BE2C (cell line): ENCODE results near the gene KRTAP5-3.

Experiments used
- DNase-seq: peaks from one replicate; pipeline ENCODE4 v3.0.0-alpha.2; 2020
- H3K27me3 ChIP-seq: fragments of 250-450 bp; sonication (Bioruptor Pico); 2 replicates; pipeline ENCODE4 v1.5.1; 2020; ENCODE audit warnings: mild to moderate bottlenecking
- H3K36me3 ChIP-seq: fragments of 250-450 bp; sonication (Bioruptor Pico); 2 replicates; pipeline ENCODE4 v1.5.1; 2020; ENCODE audit warnings: mild to moderate bottlenecking
- H3K4me1 ChIP-seq: fragments of 250-450 bp; sonication (Bioruptor Pico); 2 replicates; pipeline ENCODE4 v1.5.1; 2020
- H3K4me3 ChIP-seq: 2 replicates; pipeline ENCODE4 v1.5.1; 2011; ENCODE audit warnings: low read depth, low read length
- H3K9me3 ChIP-seq: fragments of 250-450 bp; sonication (Bioruptor Pico); 2 replicates; pipeline ENCODE4 v1.5.1; 2020
- CTCF ChIP-seq: IDR thresholded peaks from 2 replicates; pipeline ENCODE4 v1.5.1; 2012; ENCODE audit warnings: mild to moderate bottlenecking, low read depth, low read length

KRTAP5-3 gene

GRCh38 chr11:1632053-1632714, 23.9 kb upstream of the KRTAP5-3 start:
- Histone ChIP-seq H3K4me3 (no peak overlapping the region), H3K36me3 (no peaks in the 10 kb centered on the region), H3K27me3 (no peaks in the 10 kb centered on the region), H3K4me1 (peaks cover 3% of the 10 kb centered on the region; the same call in 1 of the 2 replicates), H3K9me3 (no peaks in the 10 kb centered on the region)
- DNase-seq: no peak
- TF ChIP-seq CTCF: no peak

GRCh38 chr11:1631066-1631568, 22.9 kb upstream of the KRTAP5-3 start:
- Histone ChIP-seq H3K4me1 (peaks cover 3% of the 10 kb centered on the region; the same call in 1 of the 2 replicates), H3K4me3 (no peak overlapping the region), H3K9me3 (no peaks in the 10 kb centered on the region), H3K36me3 (no peaks in the 10 kb centered on the region), H3K27me3 (no peaks in the 10 kb centered on the region)
- no peak for DNase-seq
- TF ChIP-seq CTCF: no peak

GRCh38 chr11:1630271-1630670, 22.0 kb upstream of the KRTAP5-3 start:
- no peaks in the 10 kb centered on the region for H3K27me3 ChIP-seq
- H3K4me3 ChIP-seq: no peak overlapping the region
- no peak for TF ChIP-seq CTCF
- no peak for DNase-seq
- H3K36me3 ChIP-seq: no peaks in the 10 kb centered on the region
- no peaks in the 10 kb centered on the region for H3K9me3 ChIP-seq
- peaks cover 3% of the 10 kb centered on the region; the same call in 1 of the 2 replicates for H3K4me1 ChIP-seq

GRCh38 chr11:1629326-1630185, 21.3 kb upstream of the KRTAP5-3 start, which contains the start of gene KRTAP5-5:
Gene KRTAP5-5 (plus strand): TSS chr11:1629775. CDS start chr11:1629841, 66 bp downstream.
- Histone ChIP-seq H3K4me3 (no peak within 1 kb of the TSS), H3K27me3 (no peaks in the 10 kb centered on the region), H3K36me3 (no peaks in the 10 kb centered on the region), H3K4me1 (peaks cover 3% of the 10 kb centered on the region; the same call in 1 of the 2 replicates), H3K9me3 (no peaks in the 10 kb centered on the region)
- no peak for TF ChIP-seq CTCF
- DNase-seq: no peak

GRCh38 chr11:1628506-1629325, 20.5 kb upstream of the KRTAP5-3 start:
- peak; percentile 65 for DNase-seq
- TF ChIP-seq CTCF: peak; percentile 73
- Histone ChIP-seq H3K27me3 (no peaks in the 10 kb centered on the region), H3K9me3 (no peaks in the 10 kb centered on the region), H3K4me1 (peaks cover 3% of the 10 kb centered on the region; the same call in 1 of the 2 replicates), H3K36me3 (no peaks in the 10 kb centered on the region), H3K4me3 (no peak overlapping the region)
